Fibroblast of lung (primary cell): Measurements from ENCODE around the gene NR1D1. TPM values are rescaled to one million over a fixed set of nuclear protein-coding genes. Genes with fewer than 3 reads are reported as not detected.

ENCODE experiments used
- DNase-seq, 2 donors: peaks; one replicate each; pipeline versions ENCODE4 v3.0.0 to v3.0.0-alpha.2; 2010; ENCODE audit warnings: low read depth in 2 of 2
- H2AFZ ChIP-seq: 2 replicates; pipeline ENCODE4 v1.5.1; 2012; ENCODE audit warnings: low read length, control low read depth, inconsistent platforms
- H3K27ac ChIP-seq: 2 replicates; pipeline ENCODE4 v1.5.1; 2011; ENCODE audit warnings: low read length, control low read depth; ENCODE audit not compliant: insufficient read depth
- H3K27me3 ChIP-seq: 2 replicates; pipeline ENCODE4 v1.5.1; 2011; ENCODE audit warnings: mild to moderate bottlenecking, low read length; ENCODE audit not compliant: control insufficient read depth, insufficient read depth
- H3K36me3 ChIP-seq: 2 replicates; pipeline ENCODE4 v1.5.1; 2011; ENCODE audit warnings: low read length; ENCODE audit not compliant: control insufficient read depth, insufficient read depth
- H3K4me1 ChIP-seq: 2 replicates; pipeline ENCODE4 v1.5.1; 2011; ENCODE audit warnings: low read length; ENCODE audit not compliant: control insufficient read depth, insufficient read depth; ENCODE audit errors: extremely low read depth
- H3K4me2 ChIP-seq: 2 replicates; pipeline ENCODE4 v1.5.1; 2011; ENCODE audit warnings: low read length, control low read depth; ENCODE audit not compliant: insufficient read depth; ENCODE audit errors: extremely low read depth
- H3K4me3 ChIP-seq, 4 experiments: fragments of 200-600 bp in 1 of 4; sonication (generic) in 1 of 4; replicated peaks in 1 of 4; 2 replicates each; pipeline ENCODE4 v1.5.1; 2011 to 2016; ENCODE audit warnings: low read length in 4 of 4, low read depth in 3 of 4, mild to moderate bottlenecking in 3 of 4, control low read depth in 2 of 4, inconsistent platforms in 1 of 4, mixed read lengths in 1 of 4; ENCODE audit not compliant: insufficient read depth in 1 of 4; ENCODE audit errors: control extremely low read depth in 1 of 4
- H3K79me2 ChIP-seq: 2 replicates; pipeline ENCODE4 v1.5.1; 2012; ENCODE audit warnings: mild to moderate bottlenecking, low read length, inconsistent platforms; ENCODE audit not compliant: control insufficient read depth, insufficient read depth
- H3K9ac ChIP-seq: 2 replicates; pipeline ENCODE4 v1.5.1; 2011; ENCODE audit warnings: mild to moderate bottlenecking, low read length, control low read depth; ENCODE audit not compliant: insufficient read depth
- H3K9me3 ChIP-seq: 2 replicates; pipeline ENCODE4 v1.5.1; 2012; ENCODE audit warnings: low read depth, low read length; ENCODE audit not compliant: control insufficient read depth, insufficient read depth
- H4K20me1 ChIP-seq: 2 replicates; pipeline ENCODE4 v1.5.1; 2011; ENCODE audit warnings: low read length; ENCODE audit not compliant: control insufficient read depth, insufficient read depth; ENCODE audit errors: extremely low read depth
- CTCF ChIP-seq, 2 donors: IDR thresholded peaks in 1 of 2; conservative IDR thresholded peaks in 1 of 2; 1 replicate in 1 of 2; 2 replicates in 1 of 2; pipeline ENCODE4 v1.5.1; 2011 to 2012; ENCODE audit warnings: low read length in 2 of 2, control low read depth in 1 of 2, inconsistent platforms in 1 of 2, low read depth in 1 of 2, mild to moderate bottlenecking in 1 of 2
- EZH2 ChIP-seq: IDR thresholded peaks from 2 replicates; pipeline ENCODE4 v1.5.1; 2012; ENCODE audit warnings: low read length, control low read depth, mild to moderate bottlenecking; ENCODE audit errors: missing control alignments
- polyA plus RNA-seq, 2 donors: library from polyadenylated mRNA; depleted of rRNA in 1 of 2; stranded (reverse) in 1 of 2; unstranded in 1 of 2; fragments of >200 nt; gene quantifications; 2 replicates each; pipeline ENCODE4 v1.2.1, GENCODE V29; 2011 to 2012; ENCODE audit warnings: missing spikeins in 1 of 2
- total RNA-seq: library from RNA; depleted of rRNA; stranded (reverse); fragments of >200 nt; gene quantifications from 2 replicates; pipeline ENCODE4 v1.2.1, GENCODE V29; 2014

NR1D1 gene
- total and polyA plus RNA-seq, 2 donors (not counting 1 experiment from before 2014, with no cell fraction given), result 3.3 to 5.3 TPM

- no peak overlapping the region for H2AFZ ChIP-seq
- H3K4me1 ChIP-seq, result peaks cover 5% of the 10 kb centered on the region
- no peak for DNase-seq
- H3K9ac ChIP-seq, result no peak overlapping the region
- no peaks in the 10 kb centered on the region for H3K36me3 ChIP-seq
- no peaks in the 10 kb centered on the region for H3K9me3 ChIP-seq
- no peak overlapping the region for H3K4me2 ChIP-seq
- no peak overlapping the region for H3K4me3 ChIP-seq
- TF ChIP-seq CTCF (conservative IDR thresholded peaks at IDR 0.05 in 1 of 2, IDR thresholded peaks at IDR 0.05 in 1 of 2; ENCODE audit: low read depth in 1 of 2, low read length in 2 of 2), result no peak
- TF ChIP-seq EZH2, result no peak
- peaks cover 10% of the 10 kb centered on the region for H3K79me2 ChIP-seq
- no peak overlapping the region for H3K27ac ChIP-seq
- H3K27me3 ChIP-seq, result no peaks in the 10 kb centered on the region
- H4K20me1 ChIP-seq, result no peaks in the 10 kb centered on the region
Measured at GRCh38 chr17:40058865-40059264, 41.5 kb downstream of the NR1D1 start.

GRCh38 chr17:40058186-40058784 lies 42.1 kb downstream of the NR1D1 start:
- Histone ChIP-seq H3K4me1 (peaks cover 7% of the 10 kb centered on the region), H3K27me3 (no peaks in the 10 kb centered on the region), H4K20me1 (no peaks in the 10 kb centered on the region), H3K79me2 (peaks cover 7% of the 10 kb centered on the region), H3K4me2 (peak overlapping the region; percentile 75), H3K9me3 (no peaks in the 10 kb centered on the region), H3K4me3 (peak overlapping the region in 1 of 4 experiments; percentile 25), H3K36me3 (no peaks in the 10 kb centered on the region), H2AFZ (peak overlapping the region; percentile 76), H3K9ac (no peak overlapping the region), H3K27ac (no peak overlapping the region)
- DNase-seq, result peak in 1 of 2 donors; percentile 60
- no peak for TF ChIP-seq CTCF (conservative IDR thresholded peaks at IDR 0.05 in 1 of 2, IDR thresholded peaks at IDR 0.05 in 1 of 2; ENCODE audit: low read depth in 1 of 2, low read length in 2 of 2)
- TF ChIP-seq EZH2, result no peak

GRCh38 chr17:40056379-40057015 lies 43.9 kb downstream of the NR1D1 start:
- no peaks in the 10 kb centered on the region for H3K36me3 ChIP-seq
- no peaks in the 10 kb centered on the region for H4K20me1 ChIP-seq
- DNase-seq, result no peak
- H3K27me3 ChIP-seq, result no peaks in the 10 kb centered on the region
- H3K4me3 ChIP-seq, result no peak overlapping the region
- no peak overlapping the region for H3K9ac ChIP-seq
- H3K4me1 ChIP-seq, result peaks cover 5% of the 10 kb centered on the region
- no peak overlapping the region for H2AFZ ChIP-seq
- no peak overlapping the region for H3K27ac ChIP-seq
- H3K9me3 ChIP-seq, result no peaks in the 10 kb centered on the region
- no peak for TF ChIP-seq CTCF (conservative IDR thresholded peaks at IDR 0.05 in 1 of 2, IDR thresholded peaks at IDR 0.05 in 1 of 2; ENCODE audit: low read depth in 1 of 2, low read length in 2 of 2)
- no peak for TF ChIP-seq EZH2
- H3K4me2 ChIP-seq, result no peak overlapping the region
- H3K79me2 ChIP-seq, result peaks cover 4% of the 10 kb centered on the region

Other genes starting within 250 kb of the NR1D1 start
- gene IKZF3, start 236.3 kb downstream of the NR1D1 start, total RNA-seq, result not detected in 2 replicates
- 0.03 TPM in 1 of 2 replicates, not detected in the other for gene IKZF3, start 236.3 kb downstream of the NR1D1 start, polyA plus RNA-seq
- gene ZPBP2, start 232.4 kb downstream of the NR1D1 start, total RNA-seq, result not detected in 2 replicates
- not detected in 2 replicates for gene ZPBP2, start 232.4 kb downstream of the NR1D1 start, polyA plus RNA-seq
- 4.4 and 5.6 TPM in 2 replicates for gene GSDMB, start 182.0 kb downstream of the NR1D1 start, total RNA-seq
- 1.1 and 2.3 TPM in 2 replicates for gene GSDMB, start 182.0 kb downstream of the NR1D1 start, polyA plus RNA-seq
- gene ORMDL3, start 173.0 kb downstream of the NR1D1 start, total RNA-seq, result 48.1 and 51.9 TPM in 2 replicates
- 22.3 and 30.1 TPM in 2 replicates for gene ORMDL3, start 173.0 kb downstream of the NR1D1 start, polyA plus RNA-seq
- gene LRRC3C, start 172.9 kb downstream of the NR1D1 start, total RNA-seq, result not detected in 2 replicates
- gene LRRC3C, start 172.9 kb downstream of the NR1D1 start, polyA plus RNA-seq, result not detected in 2 replicates
- not detected in 2 replicates for gene GSDMA, start 137.6 kb downstream of the NR1D1 start, total RNA-seq
- not detected in 2 replicates for gene GSDMA, start 137.6 kb downstream of the NR1D1 start, polyA plus RNA-seq
- gene PSMD3, start 119.8 kb downstream of the NR1D1 start, total RNA-seq, result 55.2 and 55.5 TPM in 2 replicates
- 66.9 and 107 TPM in 2 replicates for gene PSMD3, start 119.8 kb downstream of the NR1D1 start, polyA plus RNA-seq
- gene CSF3, start 85.1 kb downstream of the NR1D1 start, total RNA-seq, result not detected in 2 replicates
- gene CSF3, start 85.1 kb downstream of the NR1D1 start, polyA plus RNA-seq, result 0.12 TPM in 1 of 2 replicates, not detected in the other
- 25.1 and 31.1 TPM in 2 replicates for gene MED24, start 46.2 kb downstream of the NR1D1 start, total RNA-seq
- gene MED24, start 46.2 kb downstream of the NR1D1 start, polyA plus RNA-seq, result 42.7 and 66.7 TPM in 2 replicates
- gene THRA, start 37.6 kb downstream of the NR1D1 start, total RNA-seq, result 49.8 and 52.8 TPM in 2 replicates
- gene THRA, start 37.6 kb downstream of the NR1D1 start, polyA plus RNA-seq, result 27.2 and 30.8 TPM in 2 replicates
- gene MSL1, start 21.4 kb upstream of the NR1D1 start, total RNA-seq, result 43.9 and 52.4 TPM in 2 replicates
- 65.6 and 86.3 TPM in 2 replicates for gene MSL1, start 21.4 kb upstream of the NR1D1 start, polyA plus RNA-seq
- gene CASC3, start 39.9 kb upstream of the NR1D1 start, total RNA-seq, result 24.9 and 26.8 TPM in 2 replicates
- 38.8 and 45.7 TPM in 2 replicates for gene CASC3, start 39.9 kb upstream of the NR1D1 start, polyA plus RNA-seq
- gene RAPGEFL1, start 76.9 kb upstream of the NR1D1 start, total RNA-seq, result 1.2 and 1.3 TPM in 2 replicates
- gene RAPGEFL1, start 76.9 kb upstream of the NR1D1 start, polyA plus RNA-seq, result 1.6 and 1.7 TPM in 2 replicates
- gene WIPF2, start 118.7 kb upstream of the NR1D1 start, total RNA-seq, result 4.6 and 7.6 TPM in 2 replicates
- 9.1 and 11.1 TPM in 2 replicates for gene WIPF2, start 118.7 kb upstream of the NR1D1 start, polyA plus RNA-seq
- gene CDC6, start 187.3 kb upstream of the NR1D1 start, total RNA-seq, result 1.3 and 4.5 TPM in 2 replicates
- gene CDC6, start 187.3 kb upstream of the NR1D1 start, polyA plus RNA-seq, result 16.3 and 45.4 TPM in 2 replicates
- gene RARA, start 208.6 kb upstream of the NR1D1 start, total RNA-seq, result 7.8 and 10.5 TPM in 2 replicates
- gene RARA, start 208.6 kb upstream of the NR1D1 start, polyA plus RNA-seq, result 7.0 and 7.6 TPM in 2 replicates